Heart left ventricle (tissue), 13 donors: ENCODE measurements around the gene TGFBR2.

ENCODE experiments used
- POLR2A ChIP-seq, 2 donors: fragments of 450-650 bp; IDR thresholded peaks; one replicate each; pipeline ENCODE4 v1.6.1; 2017; ENCODE audit warnings: antibody characterized with exemption in 2 of 2, mild to moderate bottlenecking in 2 of 2, moderate library complexity in 2 of 2
- TF ChIP-seq, protein P1 (sequence below), 12 donors: fragments of 200-600 bp; sonication (generic) in 4 of 12; IDR thresholded peaks; one replicate each; pipeline versions ENCODE4 v1.5.0 to v1.8.0; 2018 to 2022; ENCODE audit warnings: antibody characterized with exemption in 12 of 12, mild to moderate bottlenecking in 5 of 12
- donor health status: ischemic (EF 13 %, LVEDD 7.1; RV severe dilation, severe dysfunction).
- donor health status: DM: no; HTN: yes; CAD: no.
- donor health status: DM: no; HTN: no; CAD: no.
- donor health status: ischemic (EF 25% LVEDD 6.9; RV normal size, moderate dysfunction).
- donor health status: ischemic (EF 25% LVEDD 5.7; RV mildly dilated, moderate dysfunction).
- donor health status: ischemic (EF 35%, LVEDD 5.7; RV mildly dilated, moderate dysfunction).
- donor health status: nonischemic (EF 11% LVEDD 7.7; RV severe dilation, severe dysfunction).
- donor health status: DM: yes; HTN: yes; CAD: no.
- donor health status: PGD.
- donor health status: ischemic (EF 29% LVEDD 5.4; RV normal size, mild dysfunction).
- donor health status: nonischemic (EF 23%, LVEDD 6.1; RV moderate dilation, normal function).

DNA sequence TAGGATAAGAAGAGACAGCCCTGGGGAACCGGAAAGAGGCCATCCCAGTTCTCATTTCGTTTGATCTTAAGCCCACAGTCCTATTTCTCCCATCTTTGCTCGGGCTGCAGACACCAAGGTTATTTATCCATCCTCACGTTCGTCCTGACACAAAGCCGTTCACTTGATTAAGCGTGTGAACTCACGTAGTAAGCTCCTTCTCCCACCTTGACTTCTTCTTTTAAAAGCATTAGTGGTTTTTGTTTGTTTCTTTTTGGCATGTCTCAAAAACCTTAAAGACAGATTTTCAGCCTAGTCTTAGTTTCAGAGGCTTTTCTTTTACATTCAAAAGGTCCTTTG lies 70.9 kb downstream of the TGFBR2 start:
- TF ChIP-seq, protein P1, sequence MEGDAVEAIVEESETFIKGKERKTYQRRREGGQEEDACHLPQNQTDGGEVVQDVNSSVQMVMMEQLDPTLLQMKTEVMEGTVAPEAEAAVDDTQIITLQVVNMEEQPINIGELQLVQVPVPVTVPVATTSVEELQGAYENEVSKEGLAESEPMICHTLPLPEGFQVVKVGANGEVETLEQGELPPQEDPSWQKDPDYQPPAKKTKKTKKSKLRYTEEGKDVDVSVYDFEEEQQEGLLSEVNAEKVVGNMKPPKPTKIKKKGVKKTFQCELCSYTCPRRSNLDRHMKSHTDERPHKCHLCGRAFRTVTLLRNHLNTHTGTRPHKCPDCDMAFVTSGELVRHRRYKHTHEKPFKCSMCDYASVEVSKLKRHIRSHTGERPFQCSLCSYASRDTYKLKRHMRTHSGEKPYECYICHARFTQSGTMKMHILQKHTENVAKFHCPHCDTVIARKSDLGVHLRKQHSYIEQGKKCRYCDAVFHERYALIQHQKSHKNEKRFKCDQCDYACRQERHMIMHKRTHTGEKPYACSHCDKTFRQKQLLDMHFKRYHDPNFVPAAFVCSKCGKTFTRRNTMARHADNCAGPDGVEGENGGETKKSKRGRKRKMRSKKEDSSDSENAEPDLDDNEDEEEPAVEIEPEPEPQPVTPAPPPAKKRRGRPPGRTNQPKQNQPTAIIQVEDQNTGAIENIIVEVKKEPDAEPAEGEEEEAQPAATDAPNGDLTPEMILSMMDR (IDR thresholded peaks at IDR 0.05), result no peak
- no peak for TF ChIP-seq POLR2A (IDR thresholded peaks at IDR 0.05)
